HuH-7 (cell line): Measurements from ENCODE around the gene FCRL6.
A peak's percentile ranks its signal among the peaks of the same experiment; 100 is the strongest.

Experiments
- DNase-seq: peaks from one replicate; pipeline ENCODE4 v3.0.0; 2011; ENCODE audit warnings: low spot score

FCRL6 gene

DNA sequence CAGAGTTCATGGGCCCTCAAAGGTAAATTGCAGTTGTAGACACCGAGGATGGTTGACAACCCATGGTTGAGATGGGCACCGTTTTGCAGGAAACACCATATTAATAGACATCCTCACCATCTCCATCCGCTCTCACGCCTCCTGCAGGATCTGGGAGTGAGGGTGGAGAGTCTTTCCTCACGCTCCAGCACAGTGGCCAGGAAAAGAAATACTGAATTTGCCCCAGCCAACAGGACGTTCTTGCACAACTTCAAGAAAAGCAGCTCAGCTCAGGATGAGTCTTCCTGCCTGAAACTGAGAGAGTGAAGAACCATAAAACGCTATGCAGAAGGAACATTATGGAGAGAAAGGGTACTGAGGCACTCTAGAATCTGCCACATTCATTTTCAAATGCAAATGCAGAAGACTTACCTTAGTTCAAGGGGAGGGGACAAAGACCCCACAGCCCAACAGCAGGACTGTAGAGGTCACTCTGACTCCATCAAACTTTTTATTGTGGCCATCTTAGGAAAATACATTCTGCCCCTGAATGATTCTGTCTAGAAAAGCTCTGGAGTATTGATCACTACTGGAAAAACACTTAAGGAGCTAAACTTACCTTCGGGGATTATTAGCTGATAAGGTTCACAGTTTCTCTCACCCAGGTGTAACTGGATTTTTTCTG lies 33.8 kb downstream of the FCRL6 start:
- DNase-seq = no peak

DNA sequence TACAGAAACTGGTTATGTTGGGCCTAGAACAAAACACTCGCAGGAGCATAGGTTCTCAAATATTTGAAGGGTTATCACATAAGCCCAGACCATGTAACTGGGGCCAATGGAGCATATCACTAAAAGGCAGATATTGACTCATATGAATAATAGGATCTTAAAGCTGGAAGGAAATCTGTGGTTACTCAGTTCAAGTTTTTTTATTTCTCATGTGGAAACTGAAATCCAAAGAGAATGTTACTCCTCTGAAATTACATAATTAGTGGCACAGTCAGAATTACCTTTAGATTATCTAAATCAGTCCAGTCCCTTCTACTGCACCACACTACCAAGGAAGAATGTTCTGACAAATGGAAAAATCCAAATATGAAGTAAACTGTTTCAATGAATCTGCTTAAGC lies 36.6 kb downstream of the FCRL6 start:
- no peak for DNase-seq

DNA sequence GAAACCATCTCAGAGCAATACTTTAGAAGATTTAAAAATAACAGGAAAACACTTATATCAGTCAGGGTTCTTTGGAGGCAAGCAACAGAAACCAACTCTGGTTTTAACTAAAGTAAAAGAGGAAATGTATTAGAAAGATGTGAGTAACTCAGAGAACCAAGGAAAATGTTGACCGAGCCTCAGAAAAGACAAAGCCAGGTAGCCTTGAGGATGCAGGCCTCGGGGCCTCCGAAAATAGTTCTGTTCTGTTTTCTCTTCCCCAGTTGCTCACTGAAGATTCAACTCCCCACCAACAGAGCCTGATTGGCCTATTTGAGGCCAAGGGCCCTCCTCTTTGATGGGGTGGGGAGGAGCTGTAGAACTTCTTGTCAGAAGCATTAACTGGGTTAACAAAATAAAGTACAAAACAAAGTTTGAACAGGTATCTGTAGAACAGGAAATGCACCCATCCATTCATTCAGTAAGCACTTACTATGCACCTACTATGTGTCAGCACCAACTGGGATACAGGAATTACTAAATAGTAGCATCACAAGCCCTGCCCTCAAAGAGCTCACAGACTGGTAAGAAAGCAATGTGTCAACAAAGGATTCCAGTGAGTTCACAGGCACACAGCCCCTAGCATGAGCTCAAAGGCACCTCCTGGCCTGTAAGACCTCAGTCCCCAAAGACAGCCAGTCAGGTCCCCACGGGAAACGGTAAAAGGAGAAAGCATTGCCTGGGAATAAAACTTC lies 37.1 kb downstream of the FCRL6 start:
- no peak for DNase-seq

DNA sequence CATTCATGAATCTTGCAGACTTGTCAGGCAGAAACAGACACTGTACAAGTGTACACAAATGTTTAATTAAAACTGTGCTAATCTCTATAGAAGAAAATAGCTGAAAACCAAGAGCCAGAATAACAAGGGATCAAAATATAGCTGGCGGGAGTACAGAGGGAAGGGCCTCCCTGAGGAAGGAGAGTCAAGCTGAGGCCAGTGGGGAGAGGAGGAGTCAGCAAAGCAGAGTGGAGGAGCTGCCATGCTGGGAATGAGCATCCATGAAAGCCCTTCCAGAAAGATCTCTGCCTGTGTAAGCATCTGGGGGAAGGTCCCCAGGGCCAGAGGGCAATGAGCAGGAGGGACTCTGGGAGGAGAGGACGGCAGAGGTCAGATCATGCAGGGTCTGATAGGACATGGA lies 39.6 kb downstream of the FCRL6 start:
- DNase-seq = no peak

DNA sequence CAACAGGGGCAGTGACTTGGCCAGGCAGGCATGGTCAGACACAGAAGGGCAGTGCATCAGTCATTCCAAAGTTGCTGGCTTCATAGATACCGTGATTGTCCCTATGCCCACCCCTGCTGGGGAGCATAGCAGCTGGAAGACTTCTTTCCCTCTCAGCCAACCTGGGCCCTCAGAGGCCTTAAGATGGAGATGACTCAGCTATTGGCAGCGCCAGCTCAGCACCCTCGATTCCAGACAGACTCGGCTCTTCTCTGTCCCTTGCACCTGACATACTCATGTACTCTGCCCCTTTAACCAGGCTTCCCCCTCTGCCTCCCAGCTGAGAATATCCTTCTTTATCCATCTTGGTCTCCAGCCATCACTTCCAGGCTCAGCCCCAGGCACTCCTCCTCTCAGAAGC lies 41.3 kb downstream of the FCRL6 start:
- DNase-seq = no peak

DNA sequence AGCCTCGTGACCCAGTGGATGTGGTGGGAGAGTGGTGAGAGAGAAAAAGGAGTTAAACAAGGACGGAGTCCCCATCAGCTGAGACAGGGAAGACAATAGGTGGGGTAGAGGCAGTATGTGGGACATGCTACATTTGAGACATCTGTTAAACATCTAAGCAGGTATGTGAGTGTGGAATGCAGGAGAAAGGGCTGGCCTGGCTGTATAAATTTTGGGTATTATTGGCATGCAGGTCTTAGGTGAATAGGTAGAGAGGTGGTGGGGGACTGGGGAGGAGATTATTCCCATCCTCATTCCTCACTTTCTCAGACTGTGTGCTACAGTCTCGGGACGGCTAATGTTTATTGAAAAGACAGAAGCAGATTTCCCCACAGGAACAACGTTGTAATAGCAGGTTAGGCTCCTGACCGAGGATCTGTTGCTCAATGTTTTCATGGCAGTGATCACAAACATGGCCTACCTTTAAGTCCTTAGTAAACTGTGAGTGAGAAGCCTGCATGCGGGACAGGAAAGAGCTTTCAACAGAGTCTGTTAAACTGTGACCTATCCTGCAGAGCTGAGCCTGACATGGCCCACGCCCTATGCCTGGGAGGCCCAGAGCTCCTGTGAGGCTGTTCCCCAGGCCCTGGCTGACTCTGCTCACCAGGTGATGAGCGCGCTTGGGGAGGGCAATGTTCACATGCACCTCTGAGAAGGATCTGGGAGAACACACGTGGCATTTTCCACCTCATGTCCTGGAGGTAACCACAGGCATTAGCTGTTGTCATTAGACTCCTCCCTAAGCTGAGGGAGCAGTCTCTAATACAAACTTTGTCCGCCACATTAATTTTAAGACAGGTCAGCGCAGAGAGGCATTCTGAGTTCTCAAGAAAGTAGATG lies 43.8 kb downstream of the FCRL6 start:
- peak; percentile 22 for DNase-seq

DNA sequence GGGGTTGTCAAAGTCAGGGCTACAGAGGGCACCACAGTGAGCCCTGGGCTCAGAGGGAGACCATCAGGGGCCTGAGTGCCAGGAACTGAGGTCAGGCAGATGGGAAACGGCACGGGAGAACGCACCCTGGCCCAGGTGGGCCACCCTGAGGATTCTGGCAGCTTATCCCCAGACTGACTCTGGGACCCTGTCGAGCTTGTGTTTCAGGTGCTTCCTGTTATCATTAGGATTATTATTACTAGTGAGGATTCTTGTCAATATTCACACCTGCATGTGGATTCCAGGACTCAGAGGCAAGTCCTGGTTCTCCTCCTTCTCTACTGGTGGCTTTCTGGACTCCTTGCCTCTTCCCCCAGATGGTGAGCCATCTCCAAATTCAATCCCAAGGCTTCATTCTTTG lies 45.1 kb downstream of the FCRL6 start:
- DNase-seq = no peak

DNA sequence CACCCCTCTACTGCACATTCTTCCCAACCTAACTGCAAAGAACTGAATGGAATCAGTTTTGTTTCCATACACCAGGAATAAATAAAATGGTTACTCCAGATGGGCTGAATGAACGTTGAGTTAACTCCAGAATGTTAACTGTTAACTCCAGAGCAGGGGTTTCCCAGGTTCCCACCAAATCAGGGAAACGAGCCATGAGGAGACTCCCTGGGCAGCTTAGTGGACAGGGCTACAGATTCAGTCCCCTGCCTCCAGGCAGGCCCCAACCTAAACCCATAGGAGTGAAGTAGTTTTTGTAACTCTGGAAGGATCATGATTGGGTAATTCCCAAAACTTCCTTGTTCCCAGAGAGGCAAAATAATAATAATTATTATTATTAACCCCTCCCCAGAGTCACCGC lies 46.2 kb downstream of the FCRL6 start:
- no peak for DNase-seq

DNA sequence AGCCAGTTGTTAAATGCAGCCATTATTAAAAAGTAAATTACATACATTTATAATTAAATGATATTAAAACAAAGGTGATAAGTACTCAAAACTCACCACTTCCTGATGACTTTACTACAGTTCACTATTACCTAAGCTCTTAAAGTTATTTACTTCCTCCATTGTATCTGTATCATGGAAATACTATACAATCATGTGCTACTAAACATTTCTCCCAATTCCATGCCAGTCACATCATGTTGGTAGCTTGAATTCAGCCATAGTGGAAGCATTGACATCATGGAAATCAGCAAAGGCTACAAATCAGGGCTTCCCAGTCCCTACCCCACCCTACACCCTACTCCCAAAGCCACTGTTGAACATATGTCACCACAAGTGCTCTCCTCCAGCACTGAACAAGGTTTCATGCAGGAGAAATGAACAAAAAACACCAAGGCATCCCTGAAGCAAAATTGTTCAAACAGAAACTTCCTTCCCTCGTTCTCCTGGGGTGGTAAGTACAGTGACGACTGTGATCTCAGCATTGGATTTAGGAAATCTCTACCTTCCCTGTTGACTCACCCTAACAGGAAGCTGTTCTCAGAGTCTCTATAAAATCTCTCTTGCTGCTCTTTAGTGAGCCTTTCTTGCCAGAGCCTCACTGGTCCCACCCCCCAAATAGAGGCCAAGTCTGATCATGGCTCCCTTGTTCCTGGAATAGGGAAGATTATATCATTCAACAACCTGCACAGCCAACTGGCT lies 47.6 kb downstream of the FCRL6 start:
- DNase-seq = no peak

DNA sequence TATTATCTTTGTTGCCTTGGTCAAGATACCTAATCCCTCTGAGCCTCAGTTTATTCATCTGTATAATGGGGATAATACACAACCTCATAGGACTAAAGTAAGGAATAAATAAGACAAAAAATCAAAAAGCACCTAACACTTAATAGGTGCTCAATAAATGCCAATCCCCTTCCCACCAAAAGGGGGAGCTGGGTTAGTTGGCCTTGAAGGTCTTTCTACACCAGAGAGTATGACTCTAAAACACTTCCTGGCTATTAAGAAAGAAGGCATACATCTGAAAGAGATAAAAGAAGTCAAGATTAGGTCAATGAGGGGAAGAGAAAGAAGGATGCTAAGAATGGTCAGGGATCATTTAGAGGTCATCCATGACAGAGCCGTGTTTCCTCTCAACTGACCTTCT lies 49.2 kb downstream of the FCRL6 start:
- DNase-seq = no peak

DNA sequence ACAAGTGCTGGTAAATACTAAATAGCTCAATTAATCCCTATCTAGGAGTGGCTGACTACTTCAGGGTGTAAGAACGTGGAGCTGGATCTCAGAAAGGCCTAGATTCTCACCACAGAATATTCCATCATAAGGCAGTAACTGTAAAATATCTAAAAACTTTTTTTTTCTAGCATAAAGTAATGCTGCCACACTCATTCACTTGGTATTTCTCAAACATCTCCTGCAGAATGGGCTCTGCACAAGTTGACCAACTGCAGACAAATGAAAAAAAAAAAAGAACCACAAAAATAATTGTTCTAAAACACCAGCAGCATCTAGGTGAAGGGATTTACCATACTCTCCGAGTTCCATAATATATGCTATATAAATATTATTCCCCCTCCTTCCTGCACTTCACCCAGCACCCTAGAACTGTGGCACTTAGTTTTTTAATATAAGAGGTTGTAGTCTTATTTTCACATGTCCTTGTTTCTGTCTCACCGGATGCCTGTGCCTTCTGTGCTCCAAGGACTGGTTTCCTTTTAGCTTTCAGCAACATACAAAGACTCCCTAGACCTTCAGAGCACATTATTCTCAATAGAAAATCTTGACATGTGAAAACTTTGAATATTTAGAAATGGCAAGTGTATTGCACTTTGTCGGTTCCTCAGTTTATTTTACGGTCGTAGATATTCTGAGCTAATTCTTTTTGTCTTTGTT lies 51.4 kb downstream of the FCRL6 start:
- no peak for DNase-seq

DNA sequence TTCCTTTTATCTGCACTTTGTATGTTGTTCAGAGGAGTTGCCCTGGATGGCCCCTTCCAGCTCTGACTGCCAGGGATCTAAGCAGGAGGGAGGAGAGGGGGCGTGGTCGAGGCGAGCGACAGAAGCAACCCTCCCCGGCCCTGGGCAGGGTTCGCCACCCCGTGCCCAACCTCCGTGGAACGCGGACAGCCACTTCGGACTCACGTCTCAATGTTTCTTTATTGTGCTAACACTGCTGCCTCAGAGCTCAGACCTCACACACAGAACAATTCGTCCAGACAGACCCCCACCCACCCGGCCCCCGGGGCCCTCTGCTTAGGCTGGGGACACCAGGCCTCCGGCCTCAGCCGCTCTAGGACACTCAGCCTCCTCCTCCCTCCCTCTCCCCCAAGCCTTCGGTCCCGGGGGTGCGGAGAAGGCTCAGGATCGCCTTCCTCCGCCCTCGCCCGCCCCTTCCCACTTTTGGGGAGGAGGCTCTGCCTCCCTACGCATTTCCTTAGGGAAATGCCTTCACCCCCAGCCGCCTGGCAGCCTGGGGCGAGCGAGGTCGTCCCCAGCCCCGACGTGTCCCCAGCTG lies 52.0 kb downstream of the FCRL6 start:
- peak; percentile 25 for DNase-seq

DNA sequence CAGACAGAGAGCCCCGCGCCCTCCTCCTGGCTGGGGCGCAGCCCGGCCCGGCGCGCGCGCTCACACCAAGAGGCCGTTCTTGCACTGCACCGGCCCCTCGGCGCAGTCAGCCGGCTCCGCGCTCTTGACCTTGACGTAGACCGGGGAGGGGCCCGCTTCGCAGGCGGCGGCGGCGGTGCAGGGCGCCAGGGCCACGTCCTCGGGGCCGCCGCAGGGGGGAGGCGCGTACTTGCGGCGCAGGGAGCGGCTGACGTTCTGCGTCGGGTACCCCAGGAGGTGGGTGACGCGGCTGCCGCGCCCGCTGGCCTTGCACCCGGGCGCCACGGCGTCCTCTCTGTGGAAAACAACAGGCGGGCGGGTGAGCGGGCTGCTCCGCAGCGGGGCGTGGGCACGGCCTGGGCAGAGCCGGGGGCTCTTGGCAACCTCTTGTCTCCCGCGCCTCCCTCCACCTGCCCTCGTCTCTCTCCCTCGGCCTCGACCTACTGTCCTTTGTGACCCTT lies 52.6 kb downstream of the FCRL6 start:
- peak; percentile 20 for DNase-seq

DNA sequence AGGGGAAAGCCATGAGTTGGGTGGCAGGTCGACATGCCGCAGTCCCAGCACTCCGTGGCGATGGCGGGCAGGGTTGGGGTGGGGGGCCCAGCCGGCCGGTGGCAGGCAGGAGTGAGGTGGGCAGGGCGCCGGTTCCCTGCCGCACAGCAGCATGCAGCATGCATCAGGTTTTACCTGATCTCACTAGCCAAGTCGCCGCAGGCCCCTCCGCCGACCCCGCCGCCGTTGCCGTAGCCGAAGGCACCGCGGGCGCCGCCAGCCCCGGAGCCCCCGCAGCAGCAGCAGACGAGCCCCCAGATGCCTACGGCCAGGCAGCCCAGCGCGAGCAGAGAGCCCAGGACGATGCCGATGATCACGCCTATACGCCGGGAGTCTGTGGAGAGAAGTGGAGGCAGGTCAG lies 53.5 kb downstream of the FCRL6 start:
- DNase-seq = no peak

DNA sequence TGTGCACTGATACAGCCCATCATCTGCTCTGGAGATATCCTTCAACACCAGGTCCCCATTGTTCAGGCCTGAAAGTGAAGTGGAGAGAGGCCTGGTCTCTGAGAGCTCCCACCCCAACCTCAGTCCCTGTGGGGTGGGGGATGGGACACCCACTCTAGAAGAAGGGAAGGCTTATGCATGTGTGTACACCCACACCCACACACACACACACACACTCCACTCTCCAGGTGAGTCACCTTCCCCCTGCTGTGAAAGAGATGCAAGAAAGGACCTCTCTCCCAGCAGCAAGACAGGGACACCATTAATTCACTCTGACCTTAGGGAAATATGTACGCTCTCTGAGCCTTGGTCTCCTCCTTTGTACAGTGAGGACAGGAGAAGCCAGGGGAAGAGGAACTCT lies 54.4 kb downstream of the FCRL6 start:
- DNase-seq = no peak

DNA sequence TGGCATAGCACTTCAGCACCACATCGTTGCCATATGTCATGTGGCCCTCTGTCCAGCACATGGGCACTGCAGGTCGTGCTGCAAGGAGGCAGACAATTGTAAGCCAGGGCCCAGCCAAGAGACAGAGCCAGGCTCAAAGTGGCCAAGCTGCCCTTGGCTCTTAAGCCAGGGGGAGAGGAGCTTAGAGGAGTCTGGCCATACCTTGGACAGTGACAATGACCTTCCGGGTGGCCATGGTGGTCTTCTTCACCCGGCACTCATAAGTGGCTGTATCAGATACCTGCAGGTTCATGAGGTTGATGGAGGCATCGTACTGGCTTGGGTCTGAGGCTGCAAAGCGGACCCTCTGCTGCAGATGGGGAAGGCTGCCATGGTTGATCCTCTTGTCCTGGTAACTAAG lies 55.7 kb downstream of the FCRL6 start:
- DNase-seq = no peak

DNA sequence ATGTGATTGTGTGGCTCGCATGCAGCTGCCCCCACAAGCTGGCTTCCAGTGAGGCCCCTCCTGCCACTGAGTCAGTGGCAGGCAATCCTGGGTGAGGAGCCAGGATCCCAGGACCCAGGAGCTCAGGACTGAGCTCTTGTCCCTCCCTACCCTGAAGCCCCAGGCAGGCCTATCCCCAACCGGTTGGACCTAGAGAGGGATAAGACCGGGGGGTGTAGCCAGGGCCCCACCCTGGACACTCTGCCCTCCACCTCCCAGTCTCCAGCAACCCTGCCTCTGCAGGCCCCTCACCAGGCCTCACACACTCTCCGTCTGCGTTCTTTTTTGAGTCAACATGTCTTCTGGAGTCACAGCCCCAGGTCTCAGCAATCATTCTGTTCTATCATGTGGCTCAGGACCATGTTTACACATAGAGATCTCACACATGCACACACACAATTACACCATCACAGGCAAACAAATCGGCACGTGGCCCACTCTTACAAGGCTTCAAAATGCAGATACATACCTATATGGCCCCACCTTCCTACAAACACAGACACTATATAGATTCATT lies 57.7 kb downstream of the FCRL6 start:
- DNase-seq = no peak

DNA sequence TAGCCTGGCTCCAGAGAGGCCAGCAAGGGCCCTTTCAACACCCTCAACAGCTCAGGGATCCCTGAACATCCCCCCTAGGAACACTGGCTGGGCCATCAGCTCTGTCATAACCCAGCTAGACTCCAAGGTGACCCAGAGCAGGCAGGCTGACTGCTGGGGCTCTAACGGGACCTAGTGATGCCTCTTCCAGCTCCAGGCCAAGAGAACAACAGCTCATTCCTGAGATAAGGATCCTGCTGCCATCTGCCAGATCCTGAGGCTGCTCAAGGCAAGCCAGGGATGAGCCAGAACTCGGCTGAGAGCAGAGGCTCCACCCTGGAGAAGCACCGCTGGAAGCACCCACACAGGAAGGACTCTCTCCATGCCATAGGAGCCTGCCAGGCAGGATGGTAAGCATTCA lies 58.3 kb downstream of the FCRL6 start:
- no peak for DNase-seq

DNA sequence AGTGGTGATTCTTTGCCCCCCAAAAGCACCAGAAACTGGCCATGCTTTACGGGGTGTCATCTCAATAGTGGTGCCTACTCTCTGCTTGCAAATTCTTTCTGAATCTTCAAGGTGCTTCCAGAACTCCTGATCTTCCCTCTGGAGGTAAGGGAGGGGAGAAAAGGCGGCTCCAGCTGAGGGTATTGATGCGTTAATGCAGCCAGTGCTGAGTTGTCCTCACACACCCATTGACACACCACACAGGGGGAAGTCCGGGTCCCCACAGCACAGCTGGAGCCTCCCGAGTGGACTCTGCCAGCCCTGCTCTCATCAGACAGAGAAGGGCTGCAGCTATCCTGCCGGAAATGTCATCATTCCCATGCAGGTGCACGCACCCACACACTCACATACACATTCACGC lies 59.1 kb downstream of the FCRL6 start:
- DNase-seq = no peak

DNA sequence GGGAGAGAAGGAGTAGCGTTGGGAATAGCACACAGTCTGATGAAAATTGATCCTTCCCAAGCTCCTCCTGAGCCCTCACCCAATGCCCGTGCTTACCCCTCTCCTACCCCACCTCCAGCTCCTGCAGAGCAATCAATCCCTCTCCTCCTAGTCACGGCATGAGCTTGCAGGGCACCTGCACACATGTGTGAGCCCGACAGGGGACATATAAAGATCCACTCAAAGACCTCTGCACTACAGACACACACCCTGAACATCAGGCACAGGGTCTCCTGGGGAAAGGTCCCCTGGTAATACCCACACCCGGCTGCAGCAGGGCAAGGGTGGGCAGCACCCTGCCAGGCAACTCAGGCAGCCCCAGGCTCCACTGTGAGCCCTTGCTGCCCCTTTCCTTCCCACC lies 59.9 kb downstream of the FCRL6 start:
- DNase-seq = no peak

DNA sequence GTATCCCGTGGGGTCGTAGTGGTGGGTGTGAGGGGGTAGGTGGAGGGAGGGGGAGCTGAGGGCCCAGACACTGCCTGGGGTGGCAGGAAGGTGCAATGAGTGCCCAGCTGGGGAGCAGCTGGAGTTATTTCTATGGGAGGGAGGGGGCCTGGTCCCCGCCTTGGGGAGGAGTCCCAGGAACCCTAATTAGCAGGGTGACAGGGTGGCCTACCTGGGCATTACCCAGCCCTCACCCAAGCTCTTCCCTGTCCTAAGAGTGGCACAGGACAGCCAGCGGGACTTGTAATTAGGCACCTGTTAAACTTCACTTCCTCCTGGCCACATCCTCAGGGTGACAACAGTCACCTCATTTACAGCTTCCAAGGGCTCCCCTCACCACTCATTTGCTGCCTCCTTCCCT lies 60.4 kb downstream of the FCRL6 start, which contains the start of gene VSIG8:
Gene VSIG8, minus strand, starts transcription at position 101 of the 400 bp plus-strand sequence. CDS start 136 bp downstream, outside the sequence.
- DNase-seq = no peak
